HG03025 (cell line): ENCODE data around the gene ADGRG1.

Source experiments
- ATAC-seq: cut with Tn5 transposase; IDR thresholded peaks from one replicate; pipeline ENCODE4 v1.9.1; 2021; ENCODE audit warnings: mild to moderate bottlenecking, moderate library complexity; ENCODE audit not compliant: unreplicated experiment, low FRiP score

ADGRG1 gene

GRCh38 chr16:57679767-57680482 lies 51.5 kb downstream of the ADGRG1 start:
- no peak for ATAC-seq

GRCh38 chr16:57680842-57681375 lies 52.5 kb downstream of the ADGRG1 start:
- ATAC-seq: no peak

DNA sequence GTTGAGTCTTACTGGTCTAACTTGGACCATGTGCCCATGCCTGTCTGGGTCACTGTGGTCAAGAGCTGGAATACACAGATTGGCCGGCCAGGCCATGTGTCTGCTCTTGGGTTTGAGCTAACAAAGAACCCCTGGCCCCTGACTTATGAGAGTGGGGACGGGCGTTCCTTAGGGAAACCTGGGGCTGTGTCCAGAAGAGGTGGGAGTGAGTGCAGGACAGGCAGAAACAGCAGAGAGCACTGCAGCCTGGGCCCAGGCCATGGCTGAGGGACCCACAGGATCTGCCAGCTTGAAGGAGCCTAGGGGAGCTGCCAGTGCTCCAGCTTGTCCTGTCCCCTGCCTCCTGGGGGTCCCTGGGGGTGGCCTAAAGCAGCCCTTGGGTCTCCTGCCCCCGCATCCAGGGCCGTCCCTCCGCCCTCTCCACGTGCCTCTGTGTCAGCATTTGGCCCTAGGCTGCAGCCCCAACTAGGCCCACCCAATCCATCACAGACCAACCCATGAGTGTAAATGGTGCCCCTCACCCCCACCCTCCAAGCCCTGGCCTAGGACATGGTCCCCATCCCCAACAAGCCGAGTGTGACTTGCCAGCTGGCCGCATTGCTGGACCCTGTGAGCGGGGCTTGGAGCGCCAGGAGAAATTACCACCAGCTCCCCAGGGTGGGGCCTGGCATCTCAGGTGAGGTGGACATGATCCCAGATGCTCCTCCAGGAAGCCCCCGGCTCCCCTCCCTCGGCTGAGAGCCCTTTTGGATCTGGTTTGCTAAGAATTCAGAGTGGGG lies 53.7 kb downstream of the ADGRG1 start:
- no peak for ATAC-seq

DNA sequence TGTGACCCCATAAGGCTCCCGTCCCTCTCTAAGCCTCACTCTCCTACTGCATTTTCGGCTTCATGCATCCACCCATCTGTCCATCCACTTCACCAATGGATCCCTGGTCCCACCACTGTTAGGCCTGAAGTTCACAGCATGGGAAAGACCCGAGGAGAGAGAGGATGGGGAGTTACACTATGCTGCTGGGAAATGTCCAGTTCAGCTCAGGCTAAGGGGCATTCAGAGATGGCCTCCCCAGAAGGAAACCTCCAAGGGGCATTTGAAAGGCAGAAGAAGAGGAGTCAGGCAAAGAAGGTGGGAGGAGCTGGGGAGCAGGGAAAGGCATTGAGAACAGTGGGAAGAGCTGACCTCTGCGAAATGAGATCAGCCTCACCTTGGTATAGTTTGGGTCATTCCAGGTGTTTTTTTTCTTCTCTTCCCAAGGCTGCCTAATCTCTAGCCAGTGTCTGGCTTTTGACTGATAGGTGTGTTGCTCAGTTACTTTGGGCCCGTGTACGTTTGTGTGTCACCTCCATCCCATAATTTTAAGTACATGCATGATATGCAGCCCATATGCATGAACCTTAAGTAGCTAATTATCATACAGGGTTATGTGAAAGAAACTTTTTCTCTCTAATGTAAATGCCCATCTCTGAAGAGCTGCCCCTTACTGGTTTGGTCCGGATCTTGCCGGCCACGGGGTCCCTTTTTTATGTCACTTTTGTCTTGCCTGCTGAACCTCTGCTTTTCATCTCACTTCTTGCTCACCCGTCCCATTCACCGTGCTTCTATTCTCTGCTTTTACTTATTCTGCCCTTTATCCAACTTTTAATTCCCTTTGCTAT lies 54.6 kb downstream of the ADGRG1 start:
- ATAC-seq: no peak

GRCh38 chr16:57683636-57684545 lies 55.5 kb downstream of the ADGRG1 start:
- ATAC-seq: no peak

- no peak for ATAC-seq
Measured at GRCh38 chr16:57684626-57685358, 56.4 kb downstream of the ADGRG1 start.

DNA sequence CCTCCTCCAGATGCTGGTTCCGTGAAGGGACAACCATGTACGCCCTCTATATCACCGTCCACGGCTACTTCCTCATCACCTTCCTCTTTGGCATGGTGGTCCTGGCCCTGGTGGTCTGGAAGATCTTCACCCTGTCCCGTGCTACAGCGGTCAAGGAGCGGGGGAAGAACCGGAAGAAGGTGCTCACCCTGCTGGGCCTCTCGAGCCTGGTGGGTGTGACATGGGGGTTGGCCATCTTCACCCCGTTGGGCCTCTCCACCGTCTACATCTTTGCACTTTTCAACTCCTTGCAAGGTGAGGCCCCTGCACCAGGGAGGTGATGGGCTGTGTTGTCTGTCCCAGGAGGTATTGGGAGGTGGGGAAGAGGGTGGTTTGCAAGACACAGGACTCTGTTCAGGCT lies 57.2 kb downstream of the ADGRG1 start:
- ATAC-seq: no peak

DNA sequence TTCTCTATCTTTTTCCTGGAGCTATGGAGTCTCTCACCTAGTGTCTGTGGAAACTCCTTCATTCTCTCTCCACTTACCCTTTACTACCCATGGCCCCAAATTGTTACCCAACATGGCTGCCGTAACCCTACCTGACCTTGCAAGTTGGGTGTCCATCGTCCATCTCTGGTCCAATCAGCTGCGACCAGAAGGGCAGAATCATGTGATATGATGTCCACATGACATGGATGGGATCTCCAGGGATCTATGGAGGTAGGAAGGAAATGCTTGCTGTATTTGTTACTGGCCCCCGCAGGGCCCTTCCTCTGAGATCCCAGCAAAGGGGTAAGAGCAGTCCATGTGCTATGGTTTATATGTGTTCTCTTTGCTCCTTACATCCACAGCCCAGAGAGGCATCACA lies 58.1 kb downstream of the ADGRG1 start:
- no peak for ATAC-seq

- ATAC-seq: no peak
Measured at GRCh38 chr16:57687363-57687929, 59.0 kb downstream of the ADGRG1 start.

DNA sequence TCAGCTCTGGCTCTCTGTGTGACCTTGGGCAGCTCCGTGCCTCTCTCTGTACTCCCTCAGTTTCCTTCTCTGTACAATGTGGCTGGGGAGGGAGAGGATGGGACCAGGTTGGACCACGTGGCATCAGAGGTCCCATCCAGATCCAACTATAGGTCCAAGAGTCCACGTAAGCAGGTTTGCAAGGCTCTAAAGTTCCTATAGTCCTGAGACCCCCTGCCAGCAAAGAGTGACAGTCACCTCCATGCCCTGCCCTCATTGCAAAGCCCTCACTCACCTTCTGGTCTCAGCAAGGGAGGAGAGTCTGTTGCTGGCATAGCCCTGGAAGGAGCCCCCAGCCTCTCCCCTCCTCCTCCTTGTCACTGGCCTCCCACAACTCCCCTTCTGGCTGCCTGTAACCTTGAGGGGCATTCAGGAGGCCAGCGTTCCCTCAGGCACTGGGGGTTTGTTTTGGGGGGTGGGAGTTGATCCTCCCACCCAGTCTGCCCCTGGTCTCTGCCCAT lies 60.1 kb downstream of the ADGRG1 start:
- no peak for ATAC-seq

- no peak for ATAC-seq
Measured at GRCh38 chr16:57688987-57689761, 60.7 kb downstream of the ADGRG1 start.

DNA sequence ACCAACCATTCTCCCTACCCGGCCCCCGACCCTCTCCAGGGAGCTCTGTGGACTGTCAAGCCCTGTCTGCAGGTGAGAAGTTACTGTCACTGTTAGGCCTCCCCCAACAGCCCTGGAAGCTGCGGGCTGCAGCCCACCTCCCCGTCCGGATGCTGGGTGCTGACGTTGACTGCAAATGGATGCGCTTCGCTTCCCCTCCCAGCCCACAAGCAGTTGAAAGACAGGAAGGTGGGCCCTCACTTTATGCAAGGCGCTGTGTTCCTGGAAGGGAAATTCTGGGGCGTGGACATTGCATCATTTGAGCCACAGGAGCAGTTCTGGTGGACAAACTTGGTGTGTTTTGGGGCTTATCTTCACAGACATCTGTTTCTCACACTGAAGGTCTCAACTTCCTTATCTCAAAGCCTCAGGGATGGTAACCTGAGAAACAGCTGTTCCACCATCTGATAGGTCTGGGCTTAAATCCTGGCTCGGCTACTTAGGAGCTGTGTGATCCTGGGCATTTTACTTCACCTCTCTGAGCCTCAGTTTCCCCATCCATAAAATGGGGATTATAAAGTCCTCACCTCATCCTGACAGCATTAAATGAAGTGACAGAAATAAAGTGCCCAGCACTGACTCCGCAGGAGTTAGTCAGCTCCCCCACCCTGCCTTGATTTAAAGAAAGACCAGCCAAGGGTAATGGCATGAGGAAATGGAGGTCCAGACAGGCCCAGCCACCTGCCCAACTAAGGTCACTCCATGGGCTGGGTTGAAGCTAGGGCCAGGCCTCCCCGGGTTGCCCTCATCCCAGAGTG lies 61.5 kb downstream of the ADGRG1 start:
- ATAC-seq: no peak

DNA sequence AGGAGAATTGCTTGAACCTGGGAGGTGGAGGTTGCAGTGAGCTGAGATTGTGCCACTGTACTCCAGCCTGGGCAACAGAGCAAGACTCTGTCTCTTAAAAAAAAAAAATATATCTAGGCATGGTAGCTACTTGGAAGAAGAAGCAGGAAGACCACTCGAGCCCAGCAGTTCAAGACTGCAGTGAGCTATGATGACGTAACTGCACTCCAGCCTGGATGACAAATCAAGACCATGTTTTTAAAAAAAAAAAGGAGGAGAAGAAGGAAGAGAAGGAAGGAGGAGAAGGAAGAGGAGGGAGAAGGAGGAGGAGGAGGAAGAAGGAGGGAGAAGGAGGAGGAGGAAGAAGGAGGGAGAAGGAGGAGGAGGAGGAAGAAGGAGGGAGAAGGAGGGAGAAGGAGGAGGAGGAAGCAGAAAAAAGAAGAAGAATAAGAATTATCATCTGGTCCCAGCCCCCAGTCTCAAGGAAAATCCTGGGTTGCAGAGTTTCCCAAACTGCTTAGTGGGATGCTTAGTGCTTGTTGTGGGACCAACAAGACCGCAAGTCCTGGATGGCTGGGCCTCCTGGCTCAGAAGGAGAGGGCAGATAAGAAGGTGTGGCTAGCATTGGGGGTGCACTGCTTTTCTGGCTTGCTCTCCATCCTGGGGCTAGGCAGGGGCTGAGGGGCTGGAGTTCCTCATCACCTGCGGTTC lies 62.5 kb downstream of the ADGRG1 start:
- no peak for ATAC-seq

DNA sequence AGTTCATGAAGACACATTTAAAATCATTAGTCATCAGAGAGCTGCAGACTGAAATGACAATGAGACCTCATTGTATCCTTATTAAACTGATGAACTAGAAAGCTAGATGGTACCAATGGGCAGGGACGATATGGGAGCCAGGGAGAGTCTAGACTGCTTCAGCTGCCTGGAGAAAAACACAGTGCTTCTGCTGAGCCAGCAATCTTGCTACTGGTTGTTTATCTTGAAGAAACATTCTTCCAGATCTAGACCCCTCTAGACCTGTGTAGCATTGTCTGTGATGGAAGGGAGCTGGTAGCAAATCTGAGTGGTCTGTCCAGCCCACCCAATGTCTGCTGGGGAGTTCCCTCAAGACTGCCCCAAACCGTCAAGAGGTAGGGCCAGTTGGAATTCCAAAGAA lies 64.2 kb downstream of the ADGRG1 start:
- no peak for ATAC-seq

DNA sequence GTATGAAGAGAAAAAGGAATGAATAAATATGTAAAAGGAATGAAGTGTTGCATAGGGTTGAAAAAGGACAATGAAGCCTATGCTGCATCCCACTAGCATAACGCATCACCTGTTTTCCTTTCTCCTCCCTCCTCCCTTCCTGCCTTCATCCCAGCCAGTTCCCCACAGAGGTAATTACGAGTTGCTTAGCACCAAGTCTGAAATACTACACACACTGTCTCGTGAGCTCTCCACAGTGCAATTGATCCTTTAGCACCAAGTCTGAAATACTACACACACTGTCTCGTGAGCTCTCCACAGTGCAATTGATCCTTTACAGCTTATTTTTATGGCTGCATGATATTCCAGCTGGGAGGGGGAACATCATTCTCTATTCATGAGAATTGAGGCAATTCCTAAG lies 65.1 kb downstream of the ADGRG1 start:
- no peak for ATAC-seq

GRCh38 chr16:57694231-57694724 lies 65.8 kb downstream of the ADGRG1 start:
- ATAC-seq: no peak
